RCC 7860 (cell line): ENCODE measurements around the gene ICE1.
"Not testable (repeated sequence)": the region's sequence is repeated elsewhere in the genome, so short reads cannot be mapped to it uniquely, and the experiment has no call there.

ENCODE experiments used
- DNase-seq: peaks from one replicate; pipeline ENCODE4 v3.0.0-alpha.2; 2015; ENCODE audit warnings: low spot score
- FAIRE-seq: peaks from 2 replicates; lab custom pipeline; 2012; peaks lifted over from hg19 to GRCh38; lab: Jason Lieb, UNC

The ICE1 gene, protein sequence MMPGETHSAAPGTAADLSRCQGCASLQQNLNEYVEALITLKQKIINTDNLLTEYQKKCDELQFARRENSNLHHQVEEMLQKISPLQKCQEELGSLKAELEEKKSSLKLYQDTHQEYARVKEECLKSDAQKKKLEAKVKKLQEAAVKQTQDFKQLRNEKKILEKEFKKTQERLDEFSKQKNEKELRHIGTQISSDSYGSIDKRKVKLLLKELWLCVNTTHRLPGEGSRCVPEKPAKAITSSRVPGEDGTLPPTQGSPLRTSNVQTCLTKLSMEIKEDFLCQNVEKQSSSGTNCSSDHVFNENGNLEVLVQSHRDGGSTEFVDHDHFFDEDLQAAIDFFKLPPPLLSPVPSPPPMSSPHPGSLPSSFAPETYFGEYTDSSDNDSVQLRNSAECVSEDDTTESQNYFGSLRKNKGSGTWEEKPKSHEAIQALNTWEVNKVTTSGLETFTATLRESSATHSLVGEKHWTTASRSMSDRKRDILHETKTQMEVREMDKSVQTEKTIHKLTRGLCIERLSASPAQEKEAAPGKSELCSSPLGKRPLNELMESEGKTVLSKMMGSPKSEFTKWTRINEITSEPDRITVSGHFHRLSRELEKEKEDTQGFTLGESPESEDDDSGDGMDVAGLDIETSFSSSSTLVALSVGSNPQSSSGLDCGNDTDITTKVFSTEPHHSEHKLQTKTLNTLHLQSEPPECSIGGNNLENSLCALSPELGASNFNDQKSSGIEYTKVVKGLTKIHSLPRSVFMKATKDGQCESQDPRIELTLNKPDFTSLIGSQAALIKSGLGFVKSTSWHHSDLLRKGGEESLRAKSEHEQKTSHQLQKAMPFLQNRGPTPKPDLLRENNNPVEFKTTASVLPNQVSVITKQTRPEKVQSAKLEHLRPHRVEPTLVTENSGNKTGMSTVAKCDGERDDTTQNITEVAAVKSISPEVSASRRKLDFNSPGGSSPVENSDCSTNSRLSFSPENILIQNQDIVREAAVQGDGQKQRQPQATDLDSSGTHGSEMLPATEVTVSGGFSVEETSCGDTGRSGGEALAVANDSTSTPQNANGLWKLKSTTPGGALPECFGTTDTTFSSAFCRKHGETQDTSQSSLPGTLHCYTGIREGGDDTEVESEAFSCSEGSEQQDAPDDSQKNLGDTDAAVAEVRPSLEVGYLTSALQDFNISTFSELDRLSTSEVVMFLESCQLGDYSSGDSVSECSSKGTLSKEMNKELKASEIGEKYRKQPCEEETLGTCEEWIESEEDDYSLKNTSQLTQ (N-terminal part only)

DNA sequence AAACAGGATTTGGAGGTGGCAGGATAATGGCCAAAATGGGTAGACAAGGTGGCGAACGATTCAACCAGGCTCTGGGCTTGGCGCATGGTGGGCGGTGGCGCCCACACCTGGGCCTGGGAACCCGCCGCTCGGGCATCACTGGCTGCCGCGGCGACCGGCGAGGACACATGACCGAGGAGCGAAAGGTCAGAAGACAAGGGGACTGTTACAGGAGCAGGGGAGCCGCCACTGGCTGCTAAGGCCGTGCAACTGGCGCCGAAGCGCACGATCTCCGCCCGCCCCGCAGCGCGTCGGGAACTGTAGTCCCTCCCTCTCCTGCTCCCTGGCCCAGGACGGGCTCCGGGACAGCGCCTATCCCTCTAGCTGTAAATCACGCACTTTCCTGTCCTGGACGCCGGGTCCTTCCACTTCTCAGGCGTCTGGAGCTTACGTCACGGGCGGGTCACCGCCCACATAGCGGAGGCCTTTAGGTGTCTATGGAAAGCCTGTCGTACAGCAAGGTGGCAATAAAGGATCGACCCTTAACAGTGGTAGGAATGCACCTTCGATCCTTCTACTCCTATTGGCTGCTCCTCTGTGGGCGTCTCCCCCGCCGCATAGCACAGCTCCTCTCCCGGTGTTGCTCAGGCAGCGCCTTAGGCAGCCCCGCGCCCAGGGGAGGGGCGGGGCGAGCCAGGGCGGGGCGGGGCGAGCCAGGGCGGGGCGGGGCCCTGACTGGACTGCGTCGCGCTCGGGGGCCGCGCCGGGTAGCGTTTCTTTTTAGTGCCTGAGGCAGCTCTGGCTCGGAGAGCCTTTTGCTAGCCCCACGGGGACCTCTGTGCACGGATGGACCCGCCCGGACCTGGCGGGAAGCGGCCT is at the start of gene ICE1:
TSS of gene ICE1 (plus strand) at position 717 of the 858 bp plus-strand sequence. CDS start 239 bp downstream, outside the sequence.
- peak; percentile 92 for FAIRE-seq
- DNase-seq, result peak; percentile 100

DNA sequence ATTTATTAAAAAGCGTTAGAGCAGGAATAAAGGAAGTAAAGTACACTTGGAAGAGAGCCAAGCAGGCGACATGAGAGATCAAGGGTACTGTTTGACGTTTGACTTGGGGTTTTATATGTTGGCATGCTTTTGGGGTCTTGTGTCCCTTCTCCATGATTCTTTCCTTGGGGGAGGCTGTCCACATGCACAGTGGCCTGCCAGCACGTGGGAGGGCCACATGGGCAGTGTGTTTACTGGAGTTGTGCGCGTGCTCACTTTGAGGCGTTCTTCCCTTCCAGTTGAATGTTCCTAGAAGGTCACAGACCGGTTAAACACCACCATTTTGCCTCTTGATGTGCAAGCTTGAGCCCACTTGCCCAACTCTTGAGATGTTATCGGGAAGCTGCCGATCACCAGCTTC is 49.5 kb upstream of the ICE1 start:
- FAIRE-seq, result no peak
- DNase-seq, result no peak

DNA sequence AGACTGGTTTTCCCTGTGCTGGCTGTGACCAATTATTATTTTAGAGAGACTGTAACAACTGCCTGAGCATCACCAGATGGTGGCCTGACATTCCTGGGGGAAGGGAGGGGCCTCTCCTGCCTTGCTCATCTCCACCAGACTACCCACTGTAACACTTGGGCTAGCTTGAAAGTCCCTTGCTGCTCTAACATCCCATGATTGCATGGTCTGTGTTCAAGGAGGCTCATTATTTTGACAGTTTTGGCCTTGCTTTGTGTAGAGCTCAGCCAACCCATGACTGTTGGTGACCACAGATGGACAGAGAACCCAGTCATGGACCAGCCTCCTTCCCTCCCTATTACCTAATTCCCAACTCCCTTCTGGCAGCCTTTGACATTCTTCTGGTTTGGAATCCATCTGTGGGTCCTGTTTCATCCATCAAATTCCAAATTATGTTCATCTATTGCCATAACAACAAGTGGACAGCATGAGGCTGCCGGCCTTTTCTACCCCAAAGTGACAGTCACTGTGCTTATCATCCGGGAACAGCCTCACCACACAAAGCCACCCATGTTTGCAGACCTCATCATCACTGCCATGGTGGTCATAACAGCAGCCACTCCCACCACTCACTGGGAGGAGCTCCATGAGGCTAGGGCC is 49.0 kb upstream of the ICE1 start:
- DNase-seq (no peak), FAIRE-seq (no peak)

DNA sequence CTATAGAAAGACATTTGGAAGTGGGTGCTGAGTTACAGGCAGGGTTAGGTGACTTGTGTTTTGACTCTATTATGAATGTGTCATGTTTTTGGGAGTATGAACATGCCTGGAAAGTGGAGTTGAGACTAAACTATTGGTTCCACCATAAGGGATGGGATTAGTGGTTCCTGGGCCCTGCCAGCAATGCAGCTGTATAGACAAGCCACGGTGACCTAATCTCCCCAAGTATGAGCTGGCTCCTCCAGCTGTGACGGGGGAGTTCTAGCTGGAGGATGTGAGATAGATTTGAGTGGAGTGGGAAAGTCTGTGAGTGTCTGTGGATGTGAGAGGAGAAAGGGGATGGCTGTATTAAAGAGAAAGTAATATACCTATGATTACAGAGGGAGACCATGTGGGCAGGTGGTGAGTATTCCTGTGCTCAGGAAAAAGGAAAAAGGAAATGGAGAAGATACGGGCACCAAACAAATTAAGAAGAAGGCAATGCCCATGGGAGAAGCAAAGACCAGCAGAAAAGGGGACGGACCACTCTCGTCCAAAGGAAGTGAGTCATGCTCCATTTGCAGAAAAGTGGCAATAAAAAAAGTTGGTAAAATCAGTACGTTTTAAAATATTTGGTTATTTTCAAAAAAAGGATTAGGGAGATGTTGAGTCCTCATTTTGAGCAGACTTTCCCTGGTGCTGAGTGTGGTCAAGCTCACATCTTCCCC is 48.3 kb upstream of the ICE1 start:
- DNase-seq, result peak; percentile 53

DNA sequence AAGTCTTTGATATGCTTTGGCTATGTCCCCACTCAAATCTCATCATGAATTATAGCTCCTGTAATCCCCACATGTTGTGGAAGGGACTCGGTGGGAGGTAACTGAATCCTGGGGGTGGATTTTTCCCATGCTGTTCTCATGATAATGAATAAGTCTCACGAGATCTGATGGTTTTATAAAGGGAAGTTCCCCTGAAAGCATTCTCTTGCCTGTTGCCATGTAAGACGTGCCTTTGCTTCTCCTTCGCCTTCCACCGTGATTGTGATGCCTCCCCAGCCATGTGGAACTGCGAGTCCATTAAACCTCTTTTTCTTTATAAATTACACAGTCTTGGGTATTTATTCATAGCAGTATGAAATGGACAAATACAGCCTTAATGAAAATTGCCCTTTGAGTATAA is 44.7 kb upstream of the ICE1 start:
- FAIRE-seq, result no peak
- no peak for DNase-seq

More for the DNA sequence above, 48.3 kb upstream of the ICE1 start:
- no peak for FAIRE-seq

DNA sequence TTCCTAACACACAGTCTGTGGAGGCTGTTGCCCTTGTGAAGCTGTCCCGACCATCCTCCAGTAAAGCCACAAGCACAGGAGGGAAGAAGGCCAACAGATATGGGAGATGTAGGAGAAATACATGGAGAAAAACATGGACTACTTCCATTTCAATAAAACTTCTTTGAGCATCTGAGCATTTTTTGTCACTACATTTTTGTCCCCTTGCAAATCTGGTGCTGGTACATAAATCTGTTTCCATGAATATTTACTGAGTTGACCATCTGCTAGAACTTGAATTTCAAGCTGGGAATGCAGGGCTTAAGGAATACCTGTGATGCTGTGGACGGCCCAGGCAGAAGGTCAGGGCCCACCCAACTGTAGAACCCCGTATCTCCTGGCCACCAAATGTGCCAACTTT is 43.9 kb upstream of the ICE1 start:
- FAIRE-seq (no peak), DNase-seq (no peak)

DNA sequence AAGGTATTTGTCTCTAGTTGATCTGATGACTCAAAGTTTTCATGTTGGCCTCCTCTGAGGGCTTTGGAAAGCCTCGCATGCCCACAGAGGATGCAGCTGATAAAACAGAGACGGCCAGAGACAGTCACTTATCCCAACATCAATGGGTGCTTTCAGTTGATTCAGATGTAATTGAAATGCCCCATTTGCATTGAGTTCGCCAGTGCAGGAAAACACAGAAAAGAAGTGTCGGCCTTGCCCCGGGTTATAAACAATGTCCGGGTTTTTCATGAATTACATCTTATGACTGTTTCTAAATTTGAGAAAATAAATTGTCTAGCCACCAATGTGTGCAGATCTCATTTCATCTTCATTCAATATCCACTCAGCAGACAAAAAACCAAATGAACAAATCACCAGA is 42.2 kb upstream of the ICE1 start:
- FAIRE-seq (no peak), DNase-seq (no peak)

DNA sequence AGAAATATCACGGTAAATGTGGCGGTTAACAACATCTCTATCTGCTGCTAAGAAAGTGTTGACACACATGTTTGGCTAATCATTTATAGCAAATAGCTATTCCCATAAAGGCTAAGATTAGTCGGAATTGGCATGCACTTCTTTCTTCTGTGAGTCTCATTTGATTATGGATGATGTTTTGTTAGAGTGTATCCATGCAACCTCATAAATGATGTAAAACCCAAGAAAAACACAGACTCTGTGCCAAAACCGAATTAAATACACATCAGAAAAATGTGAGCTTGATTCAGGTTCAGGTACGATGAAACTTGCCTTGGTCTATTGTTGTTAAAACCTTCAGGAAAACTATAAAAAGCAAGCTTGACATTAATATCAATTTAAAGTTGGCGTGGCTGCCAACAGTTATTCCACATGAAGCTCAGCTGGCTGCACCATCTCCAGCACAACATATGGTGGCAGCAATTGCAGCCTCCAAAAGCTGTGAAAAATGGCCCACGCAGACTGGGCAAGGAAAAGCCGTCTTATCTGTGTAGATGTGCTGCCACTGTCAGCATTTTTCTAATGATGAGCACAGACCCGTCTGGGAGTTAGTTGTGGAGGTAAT is 41.1 kb upstream of the ICE1 start:
- FAIRE-seq (no peak), DNase-seq (no peak)

DNA sequence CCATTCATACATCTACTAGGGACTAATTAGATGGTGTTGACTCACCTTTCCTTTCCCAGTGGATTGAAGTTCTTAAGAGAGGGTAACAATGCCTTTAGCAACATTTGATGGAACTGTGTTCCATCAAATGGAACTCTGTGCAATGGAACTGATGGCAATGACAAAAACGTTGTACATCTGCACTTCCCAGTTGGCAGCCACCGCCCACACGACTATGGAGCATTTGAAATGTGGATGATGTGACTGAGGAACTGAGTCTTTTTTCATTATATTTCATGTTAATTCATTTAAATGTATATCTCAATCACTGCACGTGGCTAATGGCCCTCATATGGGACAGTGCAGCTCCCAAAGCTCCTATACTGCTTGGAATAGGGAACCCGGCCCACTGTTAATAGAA is 39.0 kb upstream of the ICE1 start:
- no peak for DNase-seq
- FAIRE-seq, result no peak

DNA sequence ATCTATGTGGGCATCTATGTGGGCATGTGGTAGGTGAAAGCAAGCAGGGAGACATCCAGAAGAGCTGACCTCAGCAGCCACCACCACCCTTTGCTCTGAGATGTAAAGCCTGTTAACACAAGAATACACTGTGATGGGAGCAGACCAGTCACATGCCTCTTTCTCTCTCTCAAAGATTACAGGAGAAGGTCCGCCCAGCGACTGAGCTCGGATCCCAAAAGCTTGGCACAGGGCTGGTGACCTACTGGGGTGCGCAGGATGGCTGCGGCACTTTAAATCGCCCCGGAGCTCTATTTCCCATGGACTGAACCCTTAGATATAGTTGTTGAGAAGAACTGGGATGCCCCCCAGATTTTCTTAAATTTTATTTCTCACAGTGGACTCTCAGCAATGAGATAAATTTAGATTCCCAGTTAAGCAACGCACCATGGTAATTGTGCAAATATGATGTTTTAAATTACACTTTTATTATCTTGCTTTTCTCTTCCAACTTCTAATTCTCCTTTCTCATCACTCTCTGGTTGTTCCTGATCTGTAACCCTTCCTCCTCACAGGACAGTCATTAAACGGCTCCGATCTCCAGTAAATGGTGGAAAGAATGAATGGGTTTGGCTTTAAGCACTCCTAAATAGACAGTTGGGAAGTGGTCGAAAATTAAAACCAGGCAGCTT is 37.7 kb upstream of the ICE1 start:
- no peak for DNase-seq
- no peak for FAIRE-seq

DNA sequence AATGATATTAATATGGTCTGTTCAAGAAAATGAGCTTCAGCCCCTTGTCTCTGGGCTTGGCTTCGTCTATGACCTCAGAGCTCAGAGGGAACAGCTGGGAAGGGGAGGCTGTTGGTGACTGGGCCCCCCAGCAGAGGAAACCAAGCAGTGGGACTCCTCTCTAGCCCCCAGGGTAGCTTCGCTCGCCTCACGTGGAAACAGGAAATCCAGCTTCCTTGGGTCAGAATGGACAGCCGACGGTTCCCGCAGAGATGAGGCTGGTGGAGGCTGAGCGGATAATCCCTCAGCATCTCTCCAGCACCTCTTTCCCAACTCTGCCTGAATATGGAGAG is 37.2 kb upstream of the ICE1 start:
- DNase-seq (no peak), FAIRE-seq (no peak)

DNA sequence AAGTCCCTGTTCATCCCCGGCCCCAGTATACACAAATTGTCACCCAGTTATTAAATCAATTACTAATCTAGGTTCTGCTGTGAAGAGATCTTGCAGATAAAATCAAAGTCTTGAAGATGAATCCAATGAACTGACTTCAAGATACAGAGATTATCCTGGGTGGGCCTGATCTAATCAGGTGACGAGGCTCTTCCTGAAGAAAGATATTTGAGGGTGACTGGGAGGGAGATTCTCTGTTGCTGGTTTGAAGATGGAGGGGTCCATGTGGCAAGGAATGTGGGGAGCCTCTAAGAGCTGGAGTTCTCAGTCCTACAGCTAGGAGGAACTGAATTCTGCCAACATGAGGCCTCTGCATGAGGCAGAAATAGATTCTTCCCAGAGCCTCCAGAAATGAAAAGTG is 36.1 kb upstream of the ICE1 start:
- FAIRE-seq, result no peak

DNA sequence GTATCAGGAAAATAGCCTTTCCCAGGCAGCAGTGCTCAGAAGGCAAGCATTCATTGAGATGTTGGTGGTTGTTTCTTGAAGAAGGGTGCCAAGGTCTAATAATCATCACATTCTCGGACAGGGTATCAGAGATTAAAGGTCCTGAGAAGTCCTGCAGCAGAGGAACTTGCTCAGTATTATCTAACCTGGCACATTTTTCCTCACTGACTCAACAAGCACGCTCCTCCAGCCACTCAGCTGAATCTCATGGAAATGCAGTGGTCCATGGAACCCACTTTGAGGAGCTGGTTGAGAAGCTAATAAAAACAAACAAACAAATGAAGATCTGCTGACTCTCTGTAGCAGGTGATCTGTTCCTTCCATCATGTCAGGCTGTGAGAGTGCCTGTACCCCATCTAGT is 35.3 kb upstream of the ICE1 start:
- DNase-seq (peak; percentile 76), FAIRE-seq (peak; percentile 18)

More for the DNA sequence above, 36.1 kb upstream of the ICE1 start:
- DNase-seq, result no peak

DNA sequence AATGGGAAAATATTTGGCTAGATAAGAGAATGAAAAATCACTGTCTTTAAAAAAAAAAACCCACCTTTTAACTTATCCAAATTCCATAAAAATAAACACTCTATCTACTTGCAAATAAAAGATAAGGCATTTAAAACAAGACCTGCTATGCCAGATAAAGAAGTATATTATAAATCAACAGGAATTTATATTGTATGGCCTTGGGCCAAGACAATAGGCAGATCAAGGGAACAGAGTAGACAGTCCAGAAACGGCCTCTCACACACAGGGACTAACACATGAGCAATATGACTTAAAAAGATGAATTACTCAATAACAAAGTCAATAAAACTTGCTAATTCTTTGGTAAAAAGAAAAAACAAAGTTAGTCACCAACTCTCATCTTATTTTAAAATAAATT is 34.7 kb upstream of the ICE1 start:
- DNase-seq (no peak), FAIRE-seq (no peak)

DNA sequence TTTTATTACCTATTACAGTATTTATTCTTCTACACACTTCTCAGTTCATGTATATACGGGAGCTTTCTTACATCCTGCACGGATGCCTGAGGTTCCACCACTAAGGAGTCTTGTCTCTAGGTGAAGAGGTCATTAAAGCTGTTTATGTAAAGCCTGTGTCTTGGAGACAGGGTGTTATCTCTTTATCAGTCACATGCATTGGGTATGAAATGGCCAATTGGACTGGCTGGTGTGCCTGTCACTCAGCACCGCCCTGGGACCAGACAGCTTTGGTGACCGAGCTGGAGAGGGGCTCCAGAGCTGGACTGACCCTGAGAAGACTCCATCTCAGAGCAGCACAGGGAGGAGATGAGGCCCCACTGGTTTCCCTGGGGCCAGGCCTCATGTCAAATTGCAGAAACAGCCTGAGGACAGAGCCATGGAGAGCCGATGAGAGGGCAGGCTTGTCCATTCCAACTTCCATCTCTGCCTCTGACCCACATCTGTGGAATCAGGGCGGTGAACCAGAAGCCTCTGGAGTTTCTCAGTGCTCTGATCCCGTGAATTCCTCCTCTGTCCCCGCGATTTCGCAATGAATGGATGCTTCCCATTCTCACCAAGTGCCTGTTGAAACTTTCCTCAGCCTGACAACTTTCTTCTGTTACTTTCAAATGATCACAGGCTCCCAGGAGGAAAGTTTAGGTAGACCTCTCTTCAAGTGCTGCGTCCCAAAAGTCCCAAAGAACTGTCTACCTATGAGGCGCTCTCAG is 32.2 kb upstream of the ICE1 start:
- not testable (repeated sequence) for FAIRE-seq, DNase-seq

DNA sequence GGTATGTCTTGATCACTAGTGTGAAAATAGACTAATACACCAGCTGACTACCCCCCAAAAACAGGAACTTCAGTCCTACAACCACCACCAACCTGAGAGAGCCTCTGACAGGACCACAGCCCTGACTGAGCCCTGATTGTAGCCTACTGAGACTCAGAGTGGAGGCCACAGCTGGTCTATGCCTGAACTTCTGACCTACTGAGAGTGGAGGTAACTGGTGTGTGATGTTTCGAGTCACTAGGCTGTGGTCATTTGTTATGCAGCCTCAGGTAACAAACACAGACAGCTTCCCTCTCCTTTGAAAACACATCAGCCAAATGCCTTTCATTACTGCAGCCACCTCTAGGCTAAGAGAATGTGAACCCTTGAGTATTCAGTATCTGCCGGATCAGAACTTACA is 30.0 kb upstream of the ICE1 start:
- FAIRE-seq, DNase-seq: not testable (repeated sequence)

DNA sequence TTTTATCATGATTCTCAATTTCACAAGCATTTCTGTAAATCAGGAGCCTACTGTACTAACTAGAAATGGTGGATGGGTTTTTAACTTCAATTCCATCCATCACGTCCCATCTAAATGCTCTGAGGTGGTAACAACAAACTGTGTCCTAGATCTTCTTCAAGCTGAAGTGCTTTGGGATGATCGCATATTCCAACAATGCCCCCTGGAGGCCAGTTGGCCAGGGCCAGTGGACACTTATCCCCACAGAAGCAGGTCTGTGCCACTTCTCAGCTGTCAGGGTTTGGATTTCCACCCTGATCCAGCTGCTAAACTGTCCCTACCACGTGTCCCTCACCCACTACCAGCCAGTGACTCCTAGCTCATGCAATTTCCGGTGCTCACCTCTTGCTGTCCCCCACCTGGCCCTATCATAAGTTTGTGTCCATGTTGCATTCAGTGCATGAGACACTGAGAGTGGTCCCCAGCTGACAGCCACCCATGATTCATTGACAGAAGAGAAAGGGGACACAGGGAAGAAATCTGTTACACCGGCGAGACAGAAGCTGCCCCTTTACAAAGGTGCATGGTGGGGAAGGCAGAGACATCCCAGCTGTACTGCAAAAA is 28.0 kb upstream of the ICE1 start:
- DNase-seq (peak; percentile 46), FAIRE-seq (peak; percentile 64)
